ENCODE measurements around the gene NXPH2.
"Not testable (repeated sequence)": the region's sequence is repeated elsewhere in the genome, so short reads cannot be mapped to it uniquely, and the experiment has no call there.

The NXPH2 gene

DNA sequence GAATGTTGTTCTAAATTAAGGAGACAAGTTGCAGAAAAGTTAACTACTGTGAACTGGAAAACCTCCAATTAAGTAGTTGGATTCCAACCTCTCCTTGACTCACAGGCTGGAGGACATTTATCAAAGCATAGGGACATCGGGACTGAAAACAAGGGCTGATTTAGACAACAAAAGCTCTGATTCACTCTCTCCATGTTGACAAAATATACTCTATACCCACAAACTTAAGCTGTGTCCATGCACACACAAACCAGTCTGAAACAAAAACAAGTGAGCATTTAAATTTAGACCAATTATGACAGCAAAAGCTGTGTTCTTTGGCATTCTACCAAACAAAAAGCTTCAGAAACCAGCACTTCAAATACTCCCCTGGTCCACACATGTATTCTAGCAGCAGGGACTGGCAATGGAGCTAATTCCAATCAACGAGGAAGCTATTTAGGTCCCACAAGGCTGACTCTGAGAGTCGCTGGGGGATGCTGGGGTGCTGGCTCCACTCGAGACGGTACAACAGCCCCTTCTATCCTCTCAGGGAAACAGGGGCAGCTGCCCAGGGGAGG, 71.4 kb downstream of the NXPH2 start:
- DNase-seq: no peak

DNA sequence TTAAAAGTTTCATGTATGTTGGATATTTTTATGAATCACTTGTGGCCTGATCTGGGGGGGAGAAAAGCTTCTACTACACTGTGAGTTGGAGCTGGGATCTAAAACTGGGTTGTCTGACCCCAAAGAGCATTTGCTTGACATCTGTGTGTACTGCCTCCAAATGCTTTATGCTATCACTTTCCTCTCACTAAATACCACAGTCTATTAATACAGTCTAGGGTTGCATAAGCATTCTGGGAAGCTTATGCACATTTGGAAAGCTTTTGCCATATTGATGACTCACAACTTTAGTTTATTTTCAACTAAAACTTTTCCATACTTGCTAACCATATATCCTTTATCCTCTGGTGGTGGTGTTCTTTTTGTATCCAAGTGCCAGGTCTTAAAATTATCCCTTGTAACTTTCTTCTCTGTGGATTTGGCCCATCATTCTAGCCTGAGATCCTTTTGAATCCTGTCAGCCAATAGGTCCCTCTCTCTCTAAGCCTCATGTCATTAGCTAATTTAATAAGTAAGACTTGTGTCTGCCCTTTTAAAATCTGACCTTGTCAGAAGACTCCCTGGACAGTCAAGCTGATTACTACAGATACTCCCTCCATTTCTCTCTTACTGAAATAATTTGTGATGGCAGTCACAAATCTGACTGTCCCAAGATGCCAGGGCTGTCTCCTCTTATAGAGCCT, 72.7 kb downstream of the NXPH2 start:
- DNase-seq: no peak

DNA sequence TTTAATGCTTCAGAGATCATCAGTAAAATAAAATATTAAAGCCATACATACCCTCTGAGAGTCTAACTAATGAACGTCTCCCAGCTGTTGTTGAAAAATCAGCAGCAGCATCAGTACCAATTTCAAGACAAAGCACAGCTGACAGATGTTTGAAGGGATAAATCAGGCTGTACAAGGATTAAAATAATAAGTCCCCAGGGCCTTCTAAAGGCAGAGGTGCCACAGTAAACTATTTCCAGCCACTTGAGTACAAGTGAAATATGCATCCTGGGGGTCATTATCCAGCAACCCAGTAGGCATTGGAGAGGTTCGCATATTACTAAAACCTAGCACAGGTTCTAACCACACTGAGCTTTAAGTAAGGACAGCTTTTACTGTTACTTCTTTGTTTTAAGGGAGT, 76.9 kb downstream of the NXPH2 start:
- DNase-seq: no peak

DNA sequence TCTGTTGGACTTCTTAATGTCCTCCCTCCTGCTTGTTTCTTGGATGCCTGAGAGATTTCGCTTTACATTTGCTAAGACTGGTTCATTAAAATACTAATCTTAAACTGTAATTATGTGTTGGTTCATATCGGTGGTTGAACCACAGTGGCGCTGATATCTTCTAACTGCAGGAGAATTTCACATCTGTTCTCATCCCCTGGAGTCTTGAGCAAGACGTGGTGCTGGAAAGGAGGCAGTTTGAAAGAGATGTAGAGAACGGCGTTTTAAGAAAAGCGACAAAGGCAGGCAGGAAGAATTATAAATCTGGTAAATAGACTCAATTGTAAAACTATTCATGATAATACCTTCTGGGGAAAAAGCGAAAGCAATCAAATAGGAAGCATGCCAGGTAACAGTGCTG, 79.5 kb downstream of the NXPH2 start:
- no peak for DNase-seq

DNA sequence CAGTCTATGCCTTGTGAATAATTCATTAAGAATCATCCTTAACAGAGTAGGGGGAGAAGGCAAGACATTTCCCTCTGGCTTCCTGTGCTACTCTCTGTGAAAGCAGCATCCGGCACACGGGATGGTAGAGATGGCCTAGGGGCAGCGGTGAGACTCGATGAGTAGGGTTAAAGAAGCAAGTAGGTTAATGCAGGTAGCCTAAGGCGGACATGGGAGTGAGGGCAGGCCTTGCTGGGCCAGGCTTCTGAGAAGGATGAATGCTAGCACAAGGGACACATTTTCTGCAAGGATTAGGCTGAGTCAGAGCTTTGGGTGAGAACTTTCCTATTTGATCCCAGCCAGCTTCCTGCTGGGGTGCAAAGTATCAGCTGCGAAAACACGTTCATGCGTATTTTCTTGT, 80.8 kb downstream of the NXPH2 start:
- no peak for DNase-seq

DNA sequence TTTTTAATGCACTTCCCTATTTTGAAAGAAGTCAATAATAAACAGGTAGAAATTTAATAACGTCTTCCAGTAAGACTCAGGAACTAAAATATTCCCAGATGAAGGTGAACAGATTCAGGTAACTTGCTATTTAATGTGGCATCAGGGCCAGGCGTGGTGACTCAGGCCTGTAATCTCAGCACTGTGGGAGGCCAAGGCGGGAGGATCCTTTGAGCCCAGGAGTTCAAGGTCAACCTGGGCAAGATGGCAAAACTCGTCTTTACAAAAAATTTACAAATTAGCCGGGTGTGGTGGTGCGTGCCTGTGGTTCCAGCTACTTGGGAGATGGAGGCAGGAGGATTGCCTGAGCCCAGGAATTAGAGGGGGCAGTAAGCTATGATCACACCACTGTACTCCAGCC, 81.8 kb downstream of the NXPH2 start:
- no peak for DNase-seq

DNA sequence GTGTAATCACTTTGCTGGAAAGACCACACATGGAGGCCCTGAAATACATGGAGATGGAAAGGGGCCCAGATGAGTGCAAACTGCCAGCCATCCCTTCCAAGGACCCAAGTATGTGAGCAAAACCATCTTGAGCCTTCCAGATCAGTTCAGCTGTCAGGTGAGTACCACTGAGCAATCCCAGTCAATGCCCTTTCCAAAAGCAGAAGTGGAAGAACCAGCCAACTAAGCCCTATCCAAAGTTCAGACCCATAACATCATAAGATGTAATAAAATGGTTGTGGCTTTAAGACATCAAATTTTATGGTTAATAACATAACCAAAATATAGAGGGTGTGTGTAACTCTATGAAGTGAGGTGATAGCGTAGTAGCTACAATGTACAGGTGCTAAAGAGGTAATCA, 88.5 kb downstream of the NXPH2 start:
- no peak for DNase-seq

DNA sequence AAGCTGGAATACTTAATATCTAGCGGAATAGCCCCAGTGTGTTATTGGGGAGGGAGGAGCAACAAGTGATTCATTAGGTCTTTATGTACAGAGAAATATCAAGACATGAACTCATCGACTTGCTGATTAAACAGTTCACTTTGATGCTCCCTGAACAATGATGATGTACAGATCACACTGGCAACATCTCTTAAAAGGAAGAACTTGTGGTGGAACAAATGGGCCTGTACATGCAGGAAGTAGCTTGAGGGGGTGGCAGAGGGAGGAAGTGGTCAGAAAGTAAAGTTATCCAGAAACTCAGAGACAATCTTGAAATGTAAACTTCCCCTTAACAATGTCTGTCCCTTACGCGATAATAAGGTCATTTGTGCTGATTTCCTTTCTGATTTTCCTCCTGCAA, 90.5 kb downstream of the NXPH2 start:
- peak in 3 of 4 experiments; percentile 46 to 80 (median 76) for DNase-seq

DNA sequence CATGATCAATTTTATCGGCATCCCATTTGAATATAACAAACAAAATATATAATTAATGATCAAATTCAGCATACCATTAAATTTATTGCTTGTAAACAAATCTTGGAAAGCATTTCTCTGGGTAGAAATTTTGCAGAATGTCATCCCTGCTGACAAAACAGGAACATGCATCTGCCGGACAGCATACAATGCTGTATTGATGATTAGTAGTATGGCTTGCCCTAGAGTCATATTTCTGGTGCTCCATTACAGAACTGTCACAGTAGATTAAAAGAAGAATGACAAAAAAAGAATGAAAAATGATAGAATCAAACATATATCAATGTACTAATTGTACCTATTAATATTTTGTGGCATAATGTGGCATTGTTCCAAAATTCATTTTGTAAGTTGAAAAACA, 98.0 kb downstream of the NXPH2 start:
- no peak for DNase-seq

DNA sequence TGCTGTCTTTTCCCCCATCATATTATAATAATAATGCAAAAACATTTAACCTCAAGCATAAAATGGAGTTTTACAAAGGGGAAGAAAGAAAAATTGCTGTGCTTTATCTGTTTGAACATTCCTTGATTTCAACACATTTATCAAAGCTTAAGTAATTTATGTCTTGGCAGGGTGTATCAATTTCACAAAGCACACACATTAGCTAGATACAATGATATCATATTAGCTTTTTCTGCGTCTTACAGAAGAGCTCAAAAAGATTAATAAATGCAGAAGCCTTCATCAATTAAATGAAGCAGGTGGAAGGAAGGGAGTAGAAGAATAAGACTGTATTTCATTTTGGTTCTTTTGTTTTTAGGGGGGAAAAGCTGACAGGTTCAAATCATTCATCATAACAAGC, 103.0 kb downstream of the NXPH2 start:
- DNase-seq: no peak

DNA sequence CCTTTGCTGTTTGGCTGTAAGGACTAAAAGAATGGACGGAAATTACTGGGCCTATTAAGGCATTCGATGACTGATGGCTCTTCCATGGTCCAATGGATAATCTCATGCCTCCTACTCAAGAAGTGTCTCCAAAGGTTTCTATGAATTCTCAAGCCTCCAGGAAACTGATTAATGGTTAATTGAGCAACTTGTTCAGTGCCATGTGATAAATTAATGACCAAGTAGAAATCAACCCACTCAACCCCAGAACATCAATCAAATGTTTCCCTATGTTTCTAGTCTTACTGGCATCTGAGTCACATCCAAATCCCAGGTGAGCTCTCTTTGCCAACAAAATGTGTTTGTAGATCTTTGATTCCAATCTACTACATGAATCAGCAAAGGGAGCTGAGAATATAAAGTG, 103.6 kb downstream of the NXPH2 start:
- no peak for DNase-seq

DNA sequence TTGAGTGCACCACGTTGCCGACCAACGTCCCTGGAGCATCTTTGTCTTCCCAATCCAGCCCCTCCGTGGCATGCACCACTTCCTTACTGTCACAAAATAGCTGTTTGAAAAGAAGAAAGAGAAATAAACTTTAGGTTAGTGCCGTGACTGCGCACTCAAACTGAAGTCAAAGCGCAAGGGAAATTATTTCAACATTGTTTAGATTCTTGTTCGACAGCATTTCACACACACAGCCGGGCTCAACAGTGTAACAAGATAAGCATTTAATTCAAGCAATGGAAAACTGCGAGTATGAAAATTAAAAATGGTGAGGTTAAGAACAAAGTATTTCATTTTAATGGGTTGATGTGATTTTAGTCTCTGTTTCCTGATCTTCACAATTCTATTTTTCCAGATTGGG, 108.6 kb downstream of the NXPH2 start:
- DNase-seq: no peak

DNA sequence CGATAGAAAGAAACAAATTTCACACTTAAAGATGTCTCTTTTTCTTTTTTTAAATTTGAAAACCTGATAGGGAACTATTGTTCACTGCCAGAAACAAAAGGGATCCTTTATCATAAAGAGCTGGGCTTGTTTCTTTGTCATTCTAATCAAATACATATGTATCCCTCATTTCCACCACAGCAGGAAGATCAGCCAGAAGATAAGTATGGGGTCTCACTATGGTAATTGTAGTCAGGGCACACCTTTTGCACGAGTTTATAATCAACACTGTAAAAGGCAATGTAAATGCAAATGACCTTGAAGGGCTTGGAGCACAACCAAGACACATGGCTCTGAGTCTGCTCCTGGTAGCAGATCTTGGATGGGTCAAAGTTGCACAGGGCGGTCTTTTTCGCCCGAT, 109.5 kb downstream of the NXPH2 start:
- DNase-seq: no peak

DNA sequence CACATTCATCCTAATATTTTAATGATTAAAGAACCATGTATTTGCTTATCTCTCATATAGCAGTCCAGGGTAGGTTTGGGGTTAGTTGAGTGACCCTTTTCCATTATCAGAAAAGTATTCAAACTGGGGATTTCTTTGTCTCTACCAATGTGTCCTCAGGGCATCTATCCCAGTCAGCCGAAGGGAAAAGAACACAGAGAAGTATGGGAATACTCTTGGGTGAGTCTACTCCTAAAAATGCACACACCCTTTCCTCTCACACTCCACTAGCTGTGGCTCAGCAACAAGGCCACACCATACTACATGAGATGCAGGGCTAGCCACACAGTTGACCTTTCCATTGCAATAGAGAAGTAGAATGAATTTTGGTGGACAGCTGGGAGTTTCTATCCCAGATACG, 114.3 kb downstream of the NXPH2 start:
- DNase-seq: no peak

DNA sequence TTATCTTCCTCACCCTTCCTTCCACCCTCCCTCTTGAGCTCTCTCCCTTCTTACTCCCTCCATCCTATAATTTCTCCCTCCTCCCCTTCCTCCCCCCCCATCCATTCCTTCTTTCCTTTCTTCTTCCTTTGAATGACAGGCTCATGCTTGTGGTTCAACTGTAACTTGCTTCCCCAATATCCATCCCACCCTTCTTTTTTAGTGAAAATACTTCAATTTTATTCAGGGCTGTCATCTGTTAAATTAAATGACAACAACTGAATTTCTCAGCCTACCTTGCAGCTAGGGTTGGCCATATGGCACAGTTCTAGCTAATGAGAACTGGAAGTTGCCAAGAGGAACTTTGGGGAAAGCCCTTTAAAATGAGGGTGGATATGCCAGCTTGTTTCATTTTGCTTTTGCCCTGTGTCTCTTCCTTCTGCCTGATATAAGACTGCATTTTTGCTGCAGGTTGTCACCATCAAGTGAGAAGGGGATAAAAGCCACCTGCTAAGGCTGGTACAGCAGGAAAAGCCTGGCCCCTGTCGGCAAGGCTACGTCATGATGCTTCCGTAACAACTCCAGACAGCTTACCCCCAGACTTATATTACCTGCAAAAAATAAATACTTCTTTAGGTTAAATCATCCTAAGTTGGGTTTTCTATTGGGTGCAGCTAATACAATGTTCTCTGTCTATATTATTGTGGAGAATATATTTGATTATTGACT, 121.8 kb downstream of the NXPH2 start:
- no peak for DNase-seq

DNA sequence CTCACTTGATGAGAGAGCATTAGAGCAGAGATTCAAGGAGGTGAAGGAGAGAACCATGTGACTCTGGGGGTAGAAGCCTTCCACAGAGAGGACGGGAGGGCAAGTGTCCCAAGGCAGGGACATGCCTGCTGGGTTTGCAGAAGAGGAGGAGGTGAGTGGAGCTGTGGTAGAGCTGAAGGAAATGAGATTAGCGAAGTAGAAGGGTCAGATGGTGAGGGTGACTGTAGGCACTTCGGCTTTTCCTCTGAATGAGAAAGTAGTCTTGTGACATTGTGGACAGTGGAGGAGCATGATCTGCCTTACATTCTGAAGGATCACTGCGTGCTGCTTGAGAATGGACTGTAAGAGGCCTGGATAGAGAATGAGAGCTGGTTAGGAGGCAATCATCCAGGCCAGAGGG, 126.0 kb downstream of the NXPH2 start:
- DNase-seq: peak; percentile 8 to 45 (median 17)

DNA sequence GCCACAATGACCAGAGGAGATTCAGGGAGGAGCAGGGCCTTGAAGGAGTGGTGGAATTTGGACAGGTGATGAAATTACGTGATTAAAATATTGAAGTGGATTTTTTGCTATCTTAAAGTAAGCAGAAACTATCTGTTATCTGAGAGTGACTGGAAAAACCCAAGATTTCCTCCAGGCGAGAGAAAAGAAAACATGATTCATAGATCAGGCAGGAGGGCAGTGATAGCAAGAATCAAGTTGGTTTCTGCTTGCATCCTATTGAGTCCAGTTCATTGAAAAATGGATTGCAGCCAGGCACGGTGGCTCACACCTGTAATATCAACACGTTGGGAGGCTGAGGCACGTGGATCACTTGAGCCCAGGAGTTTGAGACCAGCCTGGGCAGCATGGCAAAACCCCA, 127.8 kb downstream of the NXPH2 start:
- DNase-seq: no peak

DNA sequence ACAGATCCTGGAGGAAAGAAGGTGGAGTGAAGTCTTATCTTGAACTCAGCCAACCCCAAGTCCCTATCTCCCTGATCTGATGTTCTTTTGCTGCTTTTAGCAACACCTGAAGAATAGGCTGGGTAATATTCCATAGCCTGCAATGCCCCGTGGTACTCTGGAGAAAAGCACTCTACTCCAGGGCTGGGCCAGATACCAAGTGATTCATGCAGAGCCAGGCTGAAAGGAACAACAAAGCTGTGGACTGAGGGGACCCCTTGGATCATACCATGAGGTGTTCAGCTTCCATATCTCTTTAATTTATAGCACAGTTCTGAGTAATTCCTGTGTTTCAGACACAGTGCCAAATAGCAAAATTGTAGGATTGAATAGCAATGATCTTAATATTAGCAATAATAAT, 130.6 kb downstream of the NXPH2 start:
- no peak for DNase-seq

DNA sequence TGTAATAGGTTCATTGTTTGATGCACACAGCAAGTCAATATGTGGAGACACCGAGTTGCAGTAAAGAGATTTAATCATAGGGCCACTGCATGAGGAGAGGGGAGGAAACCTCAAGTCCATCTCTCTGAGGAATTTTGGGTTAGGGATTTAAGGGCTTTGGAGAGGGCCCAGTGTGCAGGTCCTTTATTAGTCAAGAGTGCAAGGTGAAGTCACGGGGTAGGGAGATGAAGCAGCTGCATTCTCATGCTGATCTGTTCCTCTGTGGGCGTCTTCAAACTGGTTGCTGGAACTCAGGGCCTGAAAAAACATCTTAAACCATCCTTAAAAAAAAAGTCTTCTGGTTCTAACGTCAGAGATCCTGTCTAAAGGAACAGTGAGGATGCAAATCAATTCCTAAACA, 131.6 kb downstream of the NXPH2 start:
- DNase-seq: no peak

DNA sequence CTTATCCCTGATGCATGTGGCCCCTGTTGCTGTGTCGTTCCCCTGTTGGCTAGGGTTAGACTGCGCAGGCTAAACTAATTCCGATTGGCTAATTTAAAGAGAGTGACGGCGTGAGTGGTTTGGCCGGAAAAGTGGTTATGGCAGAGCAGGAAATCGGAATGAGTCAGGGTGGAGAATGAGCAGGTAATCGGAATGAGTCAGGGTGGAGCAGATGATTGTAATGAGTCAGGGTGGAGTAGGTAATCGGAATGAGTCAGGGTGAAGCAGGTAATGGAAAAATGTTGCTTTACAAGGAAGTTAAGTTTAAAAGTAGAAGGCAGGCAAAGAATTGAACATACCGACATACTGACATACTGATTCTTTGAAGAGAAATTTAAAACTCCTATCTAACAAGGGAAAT, 135.4 kb downstream of the NXPH2 start:
- DNase-seq: not testable (repeated sequence)

DNA sequence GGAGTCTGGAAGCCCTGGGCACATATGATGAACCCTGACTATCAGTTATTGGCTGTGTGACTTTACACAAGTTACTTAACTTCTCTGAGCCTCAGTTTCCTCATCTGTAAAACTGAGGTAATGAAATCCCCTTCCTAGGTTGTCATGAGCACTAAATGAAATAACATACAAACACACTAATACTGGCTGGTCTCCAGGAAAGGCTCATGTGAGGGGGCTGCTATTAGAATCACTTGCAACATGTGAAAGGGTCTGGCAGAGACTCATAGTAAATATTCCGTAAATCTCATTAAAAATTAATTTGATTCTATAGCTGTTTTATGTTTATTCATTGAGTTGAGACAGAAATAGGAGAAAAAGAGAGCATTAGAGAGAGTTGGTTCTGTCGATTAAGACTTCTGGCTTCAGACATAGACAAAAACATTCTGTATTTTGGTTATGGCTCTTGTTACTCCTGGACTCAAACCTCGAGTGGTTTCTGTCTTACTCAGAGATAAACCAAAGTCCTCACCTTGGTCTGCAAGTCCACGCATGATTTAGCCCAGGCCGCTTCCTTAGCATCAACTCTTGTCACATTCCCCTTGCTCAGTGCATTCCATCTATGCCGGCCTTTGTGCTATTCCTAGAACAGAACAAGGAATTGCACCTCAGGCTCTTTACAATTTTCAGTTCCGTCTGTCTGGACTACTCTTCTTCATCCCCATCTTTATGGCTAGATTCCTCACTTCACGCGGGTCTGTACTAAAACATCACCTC, 139.1 kb downstream of the NXPH2 start:
- no peak for DNase-seq

DNA sequence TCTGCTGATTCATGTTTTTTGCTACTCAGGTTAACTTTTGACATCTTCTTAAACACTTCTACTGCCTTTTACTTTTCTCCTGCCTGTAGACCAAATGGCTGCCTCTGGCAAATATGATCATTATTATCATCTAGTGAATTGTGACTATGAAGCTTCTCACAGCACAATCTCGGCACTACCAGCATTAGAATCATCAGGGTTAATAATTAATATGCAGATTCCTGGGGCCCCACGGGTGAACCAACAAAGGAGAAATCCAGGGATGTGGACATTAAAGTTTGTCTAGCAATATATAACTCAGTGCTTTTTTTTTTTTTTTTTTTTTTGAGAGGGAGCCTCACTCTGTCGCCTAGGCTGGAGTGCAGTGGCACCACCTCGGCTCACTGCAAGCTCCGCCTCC, 142.5 kb downstream of the NXPH2 start:
- DNase-seq: no peak

DNA sequence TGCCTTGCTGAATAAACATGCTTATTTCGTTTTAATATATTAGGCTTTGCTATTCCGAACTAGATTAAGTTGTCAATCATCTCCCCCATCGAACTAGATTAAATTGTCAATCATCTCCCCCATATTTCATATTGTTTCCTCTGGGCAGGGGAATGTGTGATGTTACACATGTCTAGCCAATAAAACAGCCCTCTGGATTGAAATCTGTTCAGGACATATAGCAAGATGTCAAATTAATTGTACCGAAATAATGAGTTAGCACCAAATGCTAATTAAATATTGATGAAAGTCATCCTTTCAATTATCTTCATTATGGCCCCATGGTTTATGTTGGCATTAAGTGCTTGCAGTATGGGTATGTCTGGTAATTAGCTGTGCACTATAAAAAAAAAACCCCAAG, 143.1 kb downstream of the NXPH2 start:
- DNase-seq: no peak

DNA sequence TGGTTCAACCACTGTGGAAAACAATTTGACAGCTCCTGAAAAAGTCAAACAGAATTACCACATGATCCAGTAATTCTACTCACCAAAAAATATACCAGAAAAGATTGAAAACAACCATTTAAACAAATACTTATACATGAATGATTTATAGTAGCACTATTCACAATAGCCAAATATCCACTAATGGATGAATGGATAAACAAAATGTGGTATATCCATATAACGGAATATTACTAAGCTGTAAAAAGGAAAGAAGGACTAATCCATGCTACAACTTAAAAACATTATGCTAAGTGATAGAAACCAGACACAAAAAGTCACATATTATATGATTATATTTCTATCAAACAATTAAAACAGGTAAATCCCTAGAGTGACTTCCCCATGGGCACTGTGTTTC, 147.1 kb downstream of the NXPH2 start:
- no peak for DNase-seq

Measured in suppressor macrophage (primary cell).